Pancreas (tissue), 10 donors: ENCODE measurements around the gene GLI1. TPM values are rescaled to one million over a fixed set of nuclear protein-coding genes. Genes with fewer than 3 reads are reported as not detected.

Experiments used
- ATAC-seq, 4 donors: fragments of 200-7000 bp; cut with Tn5 transposase; one replicate each; pipeline versions ENCODE4 v1.8.0 to v1.9.1; 2020; ENCODE audit warnings: mild to moderate bottlenecking in 4 of 4, moderate library complexity in 4 of 4
- DNase-seq, 6 donors: peaks; one replicate each; pipeline ENCODE4 v3.0.0-alpha.2; 2020
- FAIRE-seq: peaks from 2 replicates; lab custom pipeline; 2012; peaks lifted over from hg19 to GRCh38; lab: Jason Lieb, UNC
- H3K27ac ChIP-seq, 4 donors: fragments of 200-600 bp; sonication (generic); 1 replicate in 3 of 4; 2 replicates in 1 of 4; pipeline versions ENCODE4 v1.5.0 to v1.8.0; 2020
- H3K27me3 ChIP-seq, 4 donors: fragments of 200-600 bp; one replicate each; pipeline ENCODE4 v1.8.0; 2021
- H3K36me3 ChIP-seq, 3 donors: fragments of 200-600 bp; sonication (generic) in 1 of 3; one replicate each; pipeline versions ENCODE4 v1.5.0 to v1.8.0; 2020 to 2021
- H3K4me1 ChIP-seq, 3 donors: fragments of 200-600 bp; one replicate each; pipeline ENCODE4 v1.8.0; 2021
- H3K4me3 ChIP-seq, 4 donors: fragments of 200-600 bp; sonication (generic) in 2 of 4; one replicate each; pipeline versions ENCODE4 v1.5.0 to v1.8.0; 2020 to 2021
- H3K9me3 ChIP-seq, 4 donors: fragments of 200-600 bp; one replicate each; pipeline ENCODE4 v1.8.0; 2021
- CTCF ChIP-seq, 4 donors: fragments of 200-600 bp; sonication (generic) in 3 of 4; IDR thresholded peaks; one replicate each; pipeline versions ENCODE4 v1.5.0 to v1.8.0; 2021; ENCODE audit warnings: antibody characterized with exemption in 4 of 4
- WGBS, 2 donors: extraction: QIAGEN DNeasy Blood & Tissue Kit; methylation state at CpG; one replicate each; pipeline ENCODE4 v1.1.7; 2013; 5-methylcytosine and 5-hydroxymethylcytosine counted together
- intact Hi-C, 3 donors: fragments of 100-400 bp; cut with DNase I; formaldehyde crosslinking; loops; one replicate each; pipeline versions ENCODE4 v1.11.1 to v1.14.2; 2022
- polyA plus RNA-seq, 2 donors: library from polyadenylated mRNA; stranded (reverse); fragments of 200-250 nt; gene quantifications; one replicate each; pipeline ENCODE4 v1.2.3, GENCODE V29; 2013
- total RNA-seq, 6 donors: library from RNA; stranded (reverse); fragmentation: NEBNext Ultra II Directional in 4 of 6; extraction: Animal tissue kit (Norgen Biotek cat#: 25700) in 4 of 6; gene quantifications; one replicate each; pipeline versions ENCODE4 v1.2.1 to v1.2.4, GENCODE V29; 2021 to 2023
- donor health status: healthy with polysubstance abuse.
- donor health status: DM: no; HTN: no; CAD: no; lungs with moderate emphysema.
- donor health status: DM: no; HTN: no; CAD: no.
- donor health status: control.
- donor health status: control.
- donor health status: Bipolar disorder and iron deficiency.
- donor health status: DM: yes; HTN: yes; CAD: no.
- donor health status: DM: no; HTN: no; CAD: no.
- donor health status: DM: no; HTN: no; CAD: no.
- donor health status: DM: yes; HTN: yes; CAD: no.

Gene GLI1
- total and polyA plus RNA-seq, 8 donors: 0.06 to 2.2 (median 0.46) TPM; not detected in 2

GRCh38 chr12:57456145-57456700 is 3.4 kb upstream of the GLI1 start:
- Histone ChIP-seq H3K9me3 (no peaks in the 10 kb centered on the region), H3K27ac (no peak overlapping the region), H3K4me3 (no peak overlapping the region), H3K27me3 (no peaks in the 10 kb centered on the region), H3K4me1 (peaks cover 0 to 9% (median 5%) of the 10 kb centered on the region in 3 donors), H3K36me3 (no peaks in the 10 kb centered on the region)
- TF ChIP-seq CTCF (IDR thresholded peaks at IDR 0.05): peak in 2 of 4 donors; percentile 35 to 46
- FAIRE-seq (no peak), DNase-seq (peak in 2 of 6 donors; percentile 53 to 61), ATAC-seq (no peak)
- intact Hi-C loops: loop anchor here in 2 of 3 donors (10.0 kb wide), 2 partner anchors 151 to 241 kb away; partner anchors contain the start of gene NXPH4 (in 1 of the 2)
- WGBS, 2 donors: 22 to 24% methylated on average over 15 of the region's 15 CpGs

- DNase-seq (no peak), FAIRE-seq (no peak), ATAC-seq (no peak)
- no peaks in the 10 kb centered on the region for H3K9me3 ChIP-seq
- no peaks in the 10 kb centered on the region for H3K27me3 ChIP-seq
- peaks cover 0 to 12% (median 10%) of the 10 kb centered on the region in 3 donors for H3K4me1 ChIP-seq
- H3K4me3 ChIP-seq: no peak overlapping the region
- intact Hi-C loops: loop anchor here in 2 of 3 donors (10.0 kb wide), 2 partner anchors 152 to 242 kb away; partner anchors contain the start of gene NXPH4 (in 1 of the 2)
- WGBS, 2 donors: 65 to 72% methylated on average over 5 to 6 of the region's 6 CpGs
- no peak for TF ChIP-seq CTCF (IDR thresholded peaks at IDR 0.05)
- H3K27ac ChIP-seq: no peak overlapping the region
- H3K36me3 ChIP-seq: no peaks in the 10 kb centered on the region
Measured at GRCh38 chr12:57456737-57457490, 2.7 kb upstream of the GLI1 start.

- Histone ChIP-seq H3K4me1 (peaks cover 0 to 12% (median 10%) of the 10 kb centered on the region in 3 donors), H3K27ac (peak overlapping the region in 2 of 4 donors; percentile 50 to 69), H3K9me3 (no peaks in the 10 kb centered on the region), H3K4me3 (peak overlapping the region in 3 of 4 donors; percentile 53 to 70 (median 59)), H3K36me3 (no peaks in the 10 kb centered on the region), H3K27me3 (no peaks in the 10 kb centered on the region)
- WGBS, 2 donors: 35 to 36% methylated on average over 3 of the region's 3 CpGs
- FAIRE-seq: no peak
- no peak for ATAC-seq
- intact Hi-C loops: loop anchor here in 2 of 3 donors (10.0 kb wide), 2 partner anchors 154 to 244 kb away; partner anchors contain the start of gene NXPH4 (in 1 of the 2)
- DNase-seq: no peak
- TF ChIP-seq CTCF (IDR thresholded peaks at IDR 0.05): no peak
Measured at GRCh38 chr12:57458665-57459054, 925 bp upstream of the GLI1 start.

- Histone ChIP-seq H3K9me3 (no peaks in the 10 kb centered on the region), H3K4me3 (peak overlapping the region; percentile 34 to 70 (median 56)), H3K27me3 (no peaks in the 10 kb centered on the region), H3K27ac (peak overlapping the region in 3 of 4 donors; percentile 37 to 69 (median 50)), H3K36me3 (no peaks in the 10 kb centered on the region), H3K4me1 (peaks cover 0 to 12% (median 10%) of the 10 kb centered on the region in 3 donors)
- DNase-seq: peak; percentile 87 to 95 (median 94)
- no peak for FAIRE-seq
- ATAC-seq: peak; percentile 78 to 89 (median 86)
- TF ChIP-seq CTCF (IDR thresholded peaks at IDR 0.05): peak; percentile 92 to 93 (median 92)
- 0% methylated on average over 24 of the region's 24 CpGs for WGBS, 2 donors
- intact Hi-C loops: loop anchor here in 2 of 3 donors (10.0 kb wide), 2 partner anchors 154 to 244 kb away; partner anchors contain the start of gene NXPH4 (in 1 of the 2)
Measured at GRCh38 chr12:57459055-57459749, 383 bp upstream of the GLI1 start.
